CD1c-positive myeloid dendritic cell (primary cell): ENCODE data around the gene PCED1A.
"Not testable (repeated sequence)": the region's sequence is repeated elsewhere in the genome, so short reads cannot be mapped to it uniquely, and the experiment has no call there.

Experiments used
- DNase-seq: peaks from one replicate; pipeline ENCODE4 v3.0.0-alpha.2; 2016; ENCODE audit errors: extremely low spot score

The PCED1A gene

DNA sequence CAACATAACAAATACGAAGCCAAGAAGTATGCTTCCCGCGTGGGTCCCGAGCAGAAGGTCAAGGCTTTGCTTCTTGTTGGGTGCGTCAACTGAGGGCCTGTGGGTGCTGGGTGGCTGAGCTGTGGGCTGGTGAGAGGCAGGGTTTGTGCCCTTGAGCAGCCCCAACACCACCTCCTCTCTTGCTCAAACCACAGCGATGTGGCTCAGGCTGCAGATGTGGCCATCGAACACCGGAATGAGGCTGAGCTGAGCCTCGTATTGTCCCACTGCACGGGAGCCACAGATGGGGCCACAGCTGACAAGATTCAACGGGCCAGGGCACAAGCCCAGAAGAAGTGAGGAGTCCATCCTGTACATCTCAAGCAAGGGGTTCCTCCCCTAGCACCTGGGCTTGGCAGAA is 25.8 kb upstream of the PCED1A start:
- DNase-seq, result no peak

DNA sequence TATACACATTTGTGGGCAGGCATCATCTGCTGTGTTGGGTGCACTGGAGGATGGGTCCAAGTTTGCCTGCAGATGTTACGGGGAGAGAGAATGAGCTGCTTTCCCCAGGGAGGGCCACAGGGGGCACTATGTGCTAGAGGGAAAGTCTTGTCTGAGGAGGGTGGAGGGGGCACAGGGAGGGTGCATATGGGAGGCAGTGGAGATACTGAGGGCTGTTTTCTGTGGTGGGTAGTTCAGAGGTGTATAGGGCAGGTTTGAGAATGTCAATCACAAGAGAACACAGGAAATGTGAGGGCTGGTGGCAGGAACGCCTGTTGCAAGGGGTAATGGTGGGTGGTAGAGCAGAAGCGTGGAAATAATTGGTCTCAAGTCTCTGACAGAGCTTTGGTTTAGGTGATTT is 25.2 kb upstream of the PCED1A start:
- no peak for DNase-seq

DNA sequence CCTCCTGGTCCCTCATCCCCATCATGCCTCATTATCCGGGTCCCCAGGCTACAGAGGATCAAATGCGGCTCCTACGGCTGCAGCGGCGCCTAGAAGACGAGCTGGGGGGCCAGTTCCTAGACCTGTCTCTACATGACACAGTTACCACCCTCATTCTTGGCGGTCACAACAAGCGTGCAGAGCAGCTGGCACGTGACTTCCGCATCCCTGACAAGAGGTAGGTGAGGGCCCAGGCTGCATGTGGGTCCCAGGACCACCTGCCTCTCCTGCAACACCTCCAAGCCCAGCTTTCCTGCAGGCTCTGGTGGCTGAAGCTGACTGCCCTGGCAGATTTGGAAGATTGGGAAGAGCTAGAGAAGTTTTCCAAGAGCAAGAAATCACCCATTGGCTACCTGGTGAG is 24.6 kb upstream of the PCED1A start:
- DNase-seq, result no peak

DNA sequence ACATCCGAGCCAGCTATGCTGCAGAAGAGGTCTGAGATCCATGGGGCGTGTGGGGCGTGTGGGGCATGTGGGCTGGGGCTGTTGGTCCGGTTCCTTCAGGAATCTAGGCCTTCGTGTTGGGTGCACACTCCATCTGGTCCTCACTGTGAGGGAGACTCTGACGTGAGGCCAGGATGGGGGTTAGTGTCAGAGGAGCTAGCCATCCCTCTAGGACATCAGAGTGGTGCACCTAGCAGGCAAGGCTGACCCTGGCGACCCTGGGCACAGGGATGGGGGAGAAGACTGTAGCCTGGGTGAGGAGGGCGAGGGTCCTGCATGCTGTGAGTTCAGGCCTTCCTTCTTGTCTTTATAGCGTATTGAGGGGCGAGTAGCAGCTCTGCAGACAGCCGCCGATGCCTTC is 24.2 kb upstream of the PCED1A start:
- no peak for DNase-seq

DNA sequence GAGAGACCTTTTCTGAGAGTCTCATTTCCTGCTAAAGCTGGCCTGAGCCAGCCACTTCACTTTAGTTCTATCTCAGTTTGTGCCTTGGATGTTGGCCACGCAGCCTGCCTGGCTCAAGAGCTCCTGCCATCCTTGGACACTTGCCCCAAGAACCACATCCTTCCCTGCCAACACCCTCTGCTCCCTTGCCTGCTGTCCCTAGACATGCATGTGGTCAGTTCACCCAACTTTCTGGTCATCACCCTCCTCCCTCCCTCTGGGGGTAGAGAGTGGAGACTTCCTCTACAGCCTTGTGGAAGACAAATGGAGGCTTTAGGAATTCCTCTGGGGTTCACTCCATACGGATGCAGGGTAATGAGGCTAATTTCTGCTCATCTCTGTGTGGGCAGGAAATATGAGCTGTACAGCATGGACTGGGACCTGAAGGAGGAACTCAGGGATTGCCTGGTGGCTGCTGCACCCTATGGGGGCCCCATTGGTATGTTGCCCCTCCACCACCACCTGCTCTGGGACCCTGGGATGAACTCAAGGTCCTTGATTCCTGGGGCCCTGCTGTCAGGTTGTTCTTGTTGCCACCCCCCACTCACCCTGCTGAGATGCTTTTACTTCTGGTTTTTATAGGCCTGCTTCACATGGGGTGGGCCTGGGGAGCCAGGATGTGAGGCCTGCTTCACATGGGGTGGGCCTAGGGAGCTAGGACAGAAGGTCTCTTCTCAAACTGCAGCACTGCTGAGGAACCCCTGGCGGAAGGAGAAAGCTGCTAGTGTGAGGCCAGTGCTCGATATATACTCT is 19.1 kb upstream of the PCED1A start:
- DNase-seq, result no peak

DNA sequence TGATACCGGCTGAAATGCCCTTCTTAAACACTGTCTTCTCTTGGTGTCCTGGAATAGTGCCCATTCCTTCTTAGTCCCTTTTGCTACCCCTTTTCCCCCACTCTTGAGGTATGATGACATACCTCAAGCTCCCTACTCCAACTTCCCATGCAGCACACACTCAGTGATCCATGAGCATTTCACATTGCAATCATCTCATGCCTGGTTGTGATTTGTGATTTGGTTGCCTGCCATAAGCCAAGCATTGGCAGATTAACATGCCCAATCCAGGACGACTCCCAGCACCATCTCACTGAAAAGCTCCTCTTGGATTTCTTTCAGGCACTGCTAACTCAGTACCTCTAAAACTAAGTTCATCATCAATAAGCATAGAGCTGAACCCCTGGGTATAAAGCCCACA is 18.1 kb upstream of the PCED1A start:
- DNase-seq, result no peak

DNA sequence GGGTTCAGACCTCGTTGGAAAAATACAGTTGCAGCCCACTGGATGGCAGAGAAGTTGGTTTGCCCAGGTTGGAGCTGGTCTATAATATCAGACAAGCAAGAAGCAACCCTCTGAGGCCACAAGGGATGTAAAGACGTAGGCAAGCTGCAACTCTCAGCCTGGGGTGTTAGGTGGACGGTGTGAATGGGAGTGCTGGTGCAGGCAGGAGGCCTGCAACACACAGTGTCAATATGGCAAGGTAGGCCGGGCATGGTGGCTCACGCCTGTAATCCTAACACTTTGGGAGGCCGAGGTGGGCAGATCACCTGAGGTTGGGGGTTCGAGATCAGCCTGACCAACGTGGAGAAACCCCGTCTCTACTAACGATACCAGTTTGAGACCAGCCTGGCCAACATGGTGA is 10.6 kb upstream of the PCED1A start:
- no peak for DNase-seq

DNA sequence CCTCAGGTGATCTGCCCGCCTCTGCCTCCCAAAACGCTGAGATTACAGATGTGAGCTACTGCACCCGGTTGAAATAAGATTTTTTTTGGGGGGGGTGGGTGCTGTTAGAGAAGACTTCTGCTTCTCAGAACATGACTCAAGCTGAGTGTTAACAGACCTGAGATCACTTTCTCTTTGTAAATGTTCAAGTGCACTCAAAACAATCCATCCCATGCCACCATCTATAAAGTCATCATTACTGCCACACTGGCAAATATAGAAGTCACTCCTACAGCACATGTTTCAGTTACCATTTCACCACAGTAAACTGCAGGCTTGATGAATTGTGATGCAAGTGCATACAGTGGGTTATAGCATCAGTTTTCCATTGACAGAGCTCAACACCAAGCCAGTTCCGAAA is 9.1 kb upstream of the PCED1A start:
- DNase-seq, result peak; percentile 6

DNA sequence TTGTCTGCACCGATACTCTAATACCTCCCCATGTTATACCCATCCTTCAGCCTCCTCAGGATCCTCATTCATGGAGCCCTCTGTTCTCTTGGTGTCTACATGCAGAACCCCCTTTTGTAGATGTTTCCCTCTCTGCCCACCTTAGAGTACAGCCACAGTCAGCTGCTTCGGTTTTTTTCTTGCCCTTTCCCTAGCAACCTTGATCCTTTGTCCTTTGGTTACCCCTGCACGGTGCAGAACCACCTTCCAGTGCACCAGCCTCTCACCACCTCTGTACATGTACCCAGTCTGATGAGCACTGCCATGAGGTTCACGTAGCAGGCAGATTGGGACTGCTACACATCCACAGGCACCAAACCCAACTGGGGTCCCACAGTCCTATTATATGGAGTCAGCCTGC is 7.3 kb upstream of the PCED1A start:
- DNase-seq, result no peak

DNA sequence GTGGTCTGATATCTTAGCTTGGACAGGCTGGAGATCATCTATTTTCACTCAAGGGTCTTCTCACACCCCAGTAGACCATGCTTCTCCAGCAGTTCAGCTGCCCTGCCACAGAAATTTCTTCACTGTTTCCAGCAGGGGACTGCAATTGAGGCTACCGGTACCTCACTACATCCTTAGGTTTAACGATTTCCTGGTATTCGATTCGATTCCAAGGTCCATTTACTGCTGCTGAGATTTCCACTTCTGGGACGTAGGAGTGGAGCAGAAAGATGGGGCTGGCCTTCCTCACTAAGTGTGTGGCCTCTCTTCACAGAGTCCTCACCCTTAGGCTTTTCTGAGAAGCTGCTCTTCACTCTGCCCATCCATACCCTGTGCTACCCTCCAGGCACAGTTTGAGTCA is 6.2 kb upstream of the PCED1A start:
- no peak for DNase-seq

DNA sequence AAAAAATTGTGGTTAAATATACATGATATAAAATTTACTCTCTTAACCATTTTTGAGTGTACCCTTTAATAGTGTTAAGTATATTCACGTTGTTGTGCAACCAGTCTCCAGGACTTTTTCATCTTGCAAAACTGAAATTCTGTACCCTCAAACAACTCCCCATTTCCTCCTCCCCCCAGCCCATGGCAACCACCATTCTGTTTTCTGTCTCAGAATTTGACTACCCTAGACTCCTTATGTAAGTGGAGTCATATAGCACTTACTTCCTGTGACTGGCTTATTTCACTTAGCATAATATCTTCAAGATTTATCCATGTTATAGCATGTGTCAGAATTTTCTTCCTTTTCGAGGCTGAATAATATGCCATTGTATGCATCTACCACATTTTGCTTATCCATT is 5.2 kb upstream of the PCED1A start:
- no peak for DNase-seq

DNA sequence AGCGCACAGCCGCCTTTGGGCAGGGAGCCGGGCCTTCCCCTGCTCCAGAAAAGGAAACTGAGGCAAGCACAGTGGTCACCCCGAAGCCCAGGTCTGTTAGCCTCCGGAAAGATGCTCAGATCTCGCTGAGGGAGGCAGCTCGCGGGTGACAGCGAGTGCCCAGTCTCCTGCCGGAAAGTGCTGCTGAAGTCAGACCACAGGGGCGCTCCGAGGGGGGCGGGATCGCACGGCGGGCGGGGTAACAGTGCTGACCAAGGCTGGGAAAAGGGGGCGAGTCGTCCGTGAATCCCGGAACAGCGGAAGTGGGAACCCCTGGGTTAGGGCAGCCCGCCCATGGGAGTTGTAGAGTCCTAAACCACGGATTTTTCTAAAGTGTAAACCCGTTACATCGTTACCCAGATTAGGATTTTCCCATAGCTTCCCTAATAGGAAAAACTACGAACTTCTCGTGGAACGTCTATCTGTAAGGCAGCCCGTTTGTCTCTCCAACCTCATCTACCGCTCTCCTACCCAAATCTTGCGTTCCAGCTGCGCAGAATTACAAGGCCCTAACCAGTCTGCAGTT is 594 bp upstream of the PCED1A start:
- peak; percentile 48 for DNase-seq

DNA sequence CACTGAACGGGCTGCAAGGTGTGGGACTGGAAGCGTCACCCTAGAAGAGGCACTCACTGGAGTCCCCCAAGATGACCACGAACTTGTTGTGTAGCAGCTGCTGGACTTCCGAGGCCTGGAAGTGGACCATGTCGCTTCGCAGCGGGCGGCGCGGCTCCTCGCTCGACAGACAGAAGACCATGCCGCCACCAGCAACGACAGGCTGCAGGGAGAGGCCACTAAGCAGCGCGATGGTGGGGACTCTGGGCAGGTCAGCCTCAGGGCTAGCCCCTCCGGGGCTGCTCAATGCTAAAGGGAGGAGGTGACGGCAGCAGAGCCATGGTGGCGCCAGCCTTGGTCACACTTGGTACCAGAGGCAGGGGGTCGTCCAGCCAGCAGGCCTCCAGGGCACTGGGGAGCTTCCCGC is 720 bp downstream of the PCED1A start:
- no peak for DNase-seq

DNA sequence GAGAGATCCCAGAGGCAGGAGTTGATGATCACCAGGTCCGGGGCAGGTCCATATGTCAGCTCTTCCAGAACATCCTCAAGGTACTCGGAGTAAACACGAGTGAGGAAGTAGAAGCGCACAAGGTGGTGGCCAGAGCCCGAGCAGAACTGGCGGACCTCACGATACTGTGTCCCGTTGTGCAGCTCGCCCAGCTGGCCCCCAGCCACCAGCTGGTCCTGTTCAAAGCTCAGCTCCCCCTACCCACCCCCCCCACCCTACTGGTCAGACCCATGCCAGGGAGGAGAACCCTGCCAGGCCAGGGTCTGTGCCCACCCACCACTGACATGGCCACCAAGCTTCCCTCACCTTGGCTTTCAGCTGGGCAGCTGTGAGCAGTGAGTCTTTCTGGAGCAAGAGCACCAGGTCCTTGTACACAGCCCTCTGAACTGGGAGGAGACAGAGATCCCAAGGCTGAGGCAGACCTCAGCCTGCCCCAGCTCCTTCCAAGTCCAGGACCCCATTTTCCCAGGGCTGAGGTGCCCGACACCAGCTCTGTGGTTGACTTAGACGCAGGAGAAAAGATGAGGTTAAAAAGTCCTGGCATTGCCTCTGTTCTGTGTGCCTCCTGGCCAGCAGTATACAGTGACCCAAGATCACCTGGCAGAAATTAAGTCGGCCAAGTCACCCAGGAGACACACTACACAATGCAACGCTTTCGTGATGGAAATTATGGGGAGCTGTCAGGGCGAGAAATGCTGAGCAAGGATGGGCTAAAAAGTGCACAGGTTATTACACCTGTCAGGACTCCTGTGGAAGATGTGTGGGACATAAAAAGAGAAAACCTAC is 1.4 kb downstream of the PCED1A start:
- DNase-seq, result no peak

DNA sequence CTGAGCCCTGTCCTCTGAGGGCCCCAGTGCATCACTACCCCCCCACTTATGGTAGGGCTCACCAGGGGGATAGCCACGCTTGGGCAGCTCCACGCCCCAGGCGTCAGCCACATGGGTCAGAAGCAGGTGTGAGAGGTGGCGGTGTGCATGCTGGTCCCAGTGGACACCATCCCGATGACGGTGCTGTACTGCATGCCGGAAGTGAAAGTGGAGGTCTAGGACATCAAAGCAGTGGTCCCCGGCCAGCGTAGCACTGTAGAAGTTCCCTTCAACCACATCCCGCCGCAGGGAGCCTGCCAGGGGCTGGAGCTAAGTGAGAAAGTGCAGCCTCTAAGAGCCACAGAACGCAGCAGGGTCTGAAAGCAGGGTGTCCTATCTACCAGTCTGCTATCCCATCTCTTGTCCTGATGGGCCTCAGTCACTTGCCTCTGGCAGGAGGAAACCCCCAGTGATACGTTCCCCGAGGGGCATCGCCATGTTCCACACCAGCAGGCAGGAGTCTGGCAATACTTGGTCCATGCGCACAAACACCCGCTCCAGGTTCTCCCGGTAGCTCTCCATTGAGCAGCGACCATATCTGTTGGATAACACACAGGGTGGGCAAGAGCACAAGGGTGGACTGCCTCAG is 2.2 kb downstream of the PCED1A start:
- no peak for DNase-seq

DNA sequence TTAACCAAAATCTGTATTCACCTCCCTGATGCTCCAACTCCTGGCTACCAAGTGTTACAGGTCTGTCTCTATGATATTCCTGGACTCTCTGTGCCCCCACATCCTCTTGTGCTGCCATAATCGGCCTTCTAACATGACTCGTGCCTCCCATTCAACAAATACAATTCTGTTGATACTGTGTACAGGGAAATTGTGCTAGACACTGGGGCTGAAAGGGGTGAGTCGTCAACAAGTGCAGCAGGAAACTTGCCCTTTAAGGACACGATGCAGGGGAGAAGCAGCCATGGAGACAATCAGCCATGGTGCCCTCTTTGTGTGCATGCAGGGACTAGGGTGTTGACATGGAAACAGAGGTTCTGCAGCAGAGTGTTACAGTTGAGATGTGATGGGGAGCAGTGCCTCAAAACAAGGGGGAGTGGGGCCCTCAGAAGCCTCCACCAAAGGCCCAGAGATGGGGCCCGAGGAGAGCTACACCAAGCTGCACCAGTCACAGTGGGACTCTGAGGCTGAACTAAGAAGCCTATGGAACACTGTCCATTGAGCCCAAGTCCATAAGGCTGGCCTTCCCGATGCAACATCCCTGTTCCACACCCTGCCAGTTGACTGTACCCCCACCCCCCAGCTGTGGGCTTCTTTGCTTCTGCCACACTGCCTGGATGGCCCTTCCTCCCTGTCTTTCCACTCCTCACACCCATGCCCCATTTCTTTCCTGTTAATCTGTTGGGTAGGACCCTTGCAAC is 3.1 kb downstream of the PCED1A start:
- DNase-seq, result no peak

DNA sequence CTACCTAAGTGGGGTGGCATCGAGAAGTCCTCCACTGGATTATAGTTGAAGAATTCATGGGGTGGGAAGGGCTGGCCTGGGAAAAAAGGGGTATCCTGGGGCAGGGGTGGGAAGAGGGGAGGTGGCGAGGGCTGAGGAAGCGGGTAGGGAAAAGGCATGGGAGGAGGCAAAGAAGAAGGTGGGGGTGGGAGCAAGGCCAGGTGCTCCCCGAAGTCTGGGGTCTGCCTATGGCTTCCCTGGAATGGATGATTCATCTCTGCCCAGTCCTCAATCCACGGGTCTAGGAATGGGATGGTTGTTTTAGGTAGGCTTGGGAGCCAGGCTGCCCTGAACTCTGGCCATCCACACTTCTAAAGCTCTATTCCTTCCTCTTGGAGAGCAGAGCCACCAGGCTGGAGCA is 4.4 kb downstream of the PCED1A start:
- no peak for DNase-seq

DNA sequence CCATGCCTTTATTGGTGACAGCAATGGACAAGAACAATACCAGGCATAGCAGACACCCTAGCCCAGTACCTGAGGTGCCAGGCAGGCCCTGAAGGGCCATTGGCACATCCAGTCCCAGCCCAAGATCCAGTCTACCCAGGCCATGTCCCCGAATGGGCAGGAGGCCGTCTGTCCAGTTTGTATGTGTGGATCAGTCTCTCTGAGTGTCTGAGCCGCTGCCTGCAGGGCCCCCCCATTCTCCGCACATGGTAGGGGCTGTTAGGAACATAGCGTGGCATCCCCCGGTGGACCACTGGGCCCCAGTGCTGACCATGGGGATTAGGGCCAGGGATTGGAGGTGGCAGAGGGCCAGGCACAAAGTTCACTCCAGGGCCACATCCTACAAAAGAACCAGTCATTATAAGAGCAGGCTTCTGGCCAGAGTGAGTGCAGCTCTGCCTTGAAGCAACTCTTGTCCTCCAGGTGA is 5.1 kb downstream of the PCED1A start:
- DNase-seq, result no peak

DNA sequence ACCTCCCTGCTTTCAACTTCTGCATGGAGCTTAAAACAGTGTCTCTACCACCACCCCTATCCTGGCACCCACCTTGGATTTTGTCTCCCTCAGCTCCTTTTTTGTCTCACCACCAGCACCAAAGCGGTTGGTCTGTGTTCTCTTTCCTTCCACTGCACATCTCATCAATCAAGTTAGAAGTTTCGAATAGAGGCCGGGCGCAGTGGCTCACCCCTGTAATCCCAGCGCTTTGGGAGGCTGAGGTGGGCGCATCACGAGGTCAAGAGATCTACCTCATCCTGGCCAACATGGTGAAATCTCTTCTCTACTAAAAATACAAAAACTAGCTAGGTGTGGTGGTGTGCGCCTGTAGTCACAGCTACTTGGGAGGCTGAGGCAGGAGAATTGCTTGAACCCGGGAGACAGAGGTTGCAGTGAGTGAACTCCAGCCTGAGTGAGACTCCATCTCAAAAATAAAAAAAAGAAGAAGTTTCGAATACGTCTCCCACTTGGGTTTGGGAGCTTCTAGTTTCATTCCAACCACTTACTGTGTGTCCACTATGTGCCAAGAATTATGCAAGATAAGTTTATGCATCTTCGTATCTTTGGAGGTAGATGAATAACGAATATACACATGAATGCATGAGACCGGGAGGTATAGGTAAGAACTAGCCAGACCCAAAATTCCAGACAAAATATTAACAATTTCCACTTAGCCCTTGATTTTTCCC is 5.9 kb downstream of the PCED1A start:
- peak; percentile 35 for DNase-seq

DNA sequence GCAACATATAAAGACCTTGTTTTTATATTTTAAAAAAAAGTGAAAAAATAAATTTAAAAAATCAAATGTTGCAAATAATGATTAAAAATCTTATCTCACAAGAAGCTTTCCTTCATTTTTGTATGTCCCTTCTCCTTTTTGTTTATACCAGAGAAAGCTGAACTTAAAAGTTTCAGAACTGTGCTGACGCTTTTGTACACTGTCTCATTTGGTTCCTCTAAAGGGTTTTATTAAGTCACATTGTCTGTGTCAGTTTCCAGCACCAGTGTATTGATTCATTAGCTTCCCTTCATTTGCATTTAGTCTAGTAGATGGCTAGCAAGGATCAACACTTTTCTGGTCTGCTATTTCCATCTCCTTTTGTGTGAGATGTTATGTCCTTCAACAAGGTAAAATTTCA is 6.7 kb downstream of the PCED1A start:
- peak; percentile 68 for DNase-seq

DNA sequence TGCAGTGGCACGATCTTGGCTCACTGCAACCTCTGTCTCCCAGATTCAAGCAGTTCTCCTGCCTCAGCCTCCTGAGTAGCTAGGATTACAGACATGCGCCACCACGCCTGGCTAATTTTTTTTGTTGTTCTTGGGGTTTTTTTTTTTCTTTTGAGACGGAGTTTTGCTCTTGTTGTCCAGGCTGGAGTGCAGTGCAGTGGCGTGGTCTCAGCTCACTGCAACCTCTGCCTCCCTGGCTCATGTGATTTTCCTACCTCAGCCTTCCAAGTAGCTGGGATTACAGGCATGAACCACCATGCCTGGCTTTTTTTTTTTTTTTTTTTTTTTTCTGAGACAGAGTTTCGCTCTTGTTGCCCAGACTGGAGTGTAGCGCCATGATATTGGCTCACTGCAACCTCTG is 9.2 kb downstream of the PCED1A start:
- DNase-seq, result not testable (repeated sequence)
